ENCODE data around the gene FER.

DNA sequence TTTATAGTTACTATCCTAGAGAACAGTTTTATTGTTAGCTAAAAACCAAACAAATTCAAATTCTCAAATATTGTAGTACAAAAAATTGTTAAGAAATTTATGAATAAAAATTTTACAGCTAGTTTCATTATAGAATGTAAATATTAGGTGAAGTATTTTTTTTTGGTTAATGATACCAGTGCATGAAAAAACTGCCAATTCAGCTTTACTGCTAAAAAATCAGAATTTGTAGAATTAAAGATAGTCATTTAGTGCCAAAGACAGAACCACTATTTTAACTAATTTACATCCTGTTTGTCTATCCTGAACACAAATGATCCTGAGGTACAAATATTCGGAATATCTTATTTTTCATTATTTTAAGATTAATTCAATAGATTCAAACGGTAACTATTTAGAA, 202.6 kb downstream of the FER start:
- TF ChIP-seq, protein P1, sequence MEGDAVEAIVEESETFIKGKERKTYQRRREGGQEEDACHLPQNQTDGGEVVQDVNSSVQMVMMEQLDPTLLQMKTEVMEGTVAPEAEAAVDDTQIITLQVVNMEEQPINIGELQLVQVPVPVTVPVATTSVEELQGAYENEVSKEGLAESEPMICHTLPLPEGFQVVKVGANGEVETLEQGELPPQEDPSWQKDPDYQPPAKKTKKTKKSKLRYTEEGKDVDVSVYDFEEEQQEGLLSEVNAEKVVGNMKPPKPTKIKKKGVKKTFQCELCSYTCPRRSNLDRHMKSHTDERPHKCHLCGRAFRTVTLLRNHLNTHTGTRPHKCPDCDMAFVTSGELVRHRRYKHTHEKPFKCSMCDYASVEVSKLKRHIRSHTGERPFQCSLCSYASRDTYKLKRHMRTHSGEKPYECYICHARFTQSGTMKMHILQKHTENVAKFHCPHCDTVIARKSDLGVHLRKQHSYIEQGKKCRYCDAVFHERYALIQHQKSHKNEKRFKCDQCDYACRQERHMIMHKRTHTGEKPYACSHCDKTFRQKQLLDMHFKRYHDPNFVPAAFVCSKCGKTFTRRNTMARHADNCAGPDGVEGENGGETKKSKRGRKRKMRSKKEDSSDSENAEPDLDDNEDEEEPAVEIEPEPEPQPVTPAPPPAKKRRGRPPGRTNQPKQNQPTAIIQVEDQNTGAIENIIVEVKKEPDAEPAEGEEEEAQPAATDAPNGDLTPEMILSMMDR (conservative IDR thresholded peaks at IDR 0.05; ENCODE audit: low read depth, low read length) = no peak
- TF ChIP-seq EZH2 (IDR thresholded peaks at IDR 0.05; ENCODE audit: low read length, unreplicated experiment) = no peak
- TF ChIP-seq EZH2phosphoT487 (IDR thresholded peaks at IDR 0.05; ENCODE audit: borderline replicate concordance, low read length) = no peak
